Uterus (tissue), 4 donors: ENCODE measurements around the gene NRG3. TPM values are rescaled to one million over a fixed set of nuclear protein-coding genes. Genes with fewer than 3 reads are reported as not detected.
"Not testable (repeated sequence)": the region's sequence is repeated elsewhere in the genome, so short reads cannot be mapped to it uniquely, and the experiment has no call there.

ENCODE experiments used
- DNase-seq, 2 donors: peaks; one replicate each; pipeline ENCODE4 v3.0.0-alpha.2; 2019 to 2020
- H3K27ac ChIP-seq, 2 donors: fragments of 200-600 bp; sonication (generic); 1 replicate in 1 of 2; 2 replicates in 1 of 2; pipeline ENCODE4 v1.5.1; 2016 to 2018
- H3K27me3 ChIP-seq, 2 donors: fragments of 200-600 bp; sonication (generic); one replicate each; pipeline ENCODE4 v1.5.1; 2018 to 2019; ENCODE audit warnings: control low read depth in 1 of 2
- H3K36me3 ChIP-seq, 2 donors: fragments of 200-600 bp; sonication (generic); one replicate each; pipeline ENCODE4 v1.5.1; 2019; ENCODE audit warnings: control low read depth in 1 of 2
- H3K4me1 ChIP-seq, 2 donors: fragments of 200-600 bp; sonication (generic); one replicate each; pipeline ENCODE4 v1.5.1; 2018 to 2019; ENCODE audit warnings: control low read depth in 1 of 2
- H3K4me3 ChIP-seq, 2 donors: fragments of 200-600 bp; sonication (generic); 1 replicate in 1 of 2; 2 replicates in 1 of 2; pipeline ENCODE4 v1.5.1; 2018 to 2019; ENCODE audit warnings: mild to moderate bottlenecking in 1 of 2
- H3K9me3 ChIP-seq, 2 donors: fragments of 200-600 bp; sonication (generic); one replicate each; pipeline ENCODE4 v1.5.1; 2019; ENCODE audit warnings: control low read depth in 1 of 2
- CTCF ChIP-seq, 4 experiments: fragments of 200-600 bp in 2 of 4; fragments of 450-650 bp in 2 of 4; sonication (generic) in 2 of 4; IDR thresholded peaks; one replicate each; pipeline ENCODE4 v1.5.1; 2016 to 2019; ENCODE audit warnings: antibody characterized with exemption in 4 of 4, mild to moderate bottlenecking in 2 of 4, moderate library complexity in 1 of 4
- POLR2A ChIP-seq, 2 donors: fragments of 450-650 bp; IDR thresholded peaks; one replicate each; pipeline ENCODE4 v1.6.1; 2016; ENCODE audit warnings: antibody characterized with exemption in 2 of 2, mild to moderate bottlenecking in 1 of 2, moderate library complexity in 1 of 2
- intact Hi-C: fragments of 100-400 bp; cut with DNase I; formaldehyde crosslinking; loops from one replicate; pipeline ENCODE4 v1.15.1; 2023; ENCODE audit warnings: low total_unique reads
- total RNA-seq, 4 donors: library from RNA; depleted of rRNA in 3 of 4; stranded (reverse); fragments of >200 nt in 3 of 4; gene quantifications; one replicate each; pipeline versions ENCODE4 v1.1.0 to v1.2.4, GENCODE V29; 2014 to 2023
- donor health status: DM: yes; HTN: yes; CAD: no.

Gene NRG3
- total RNA-seq, 4 donors from 2014 or later, result 0.27 to 1.0 TPM; not detected in 2

GRCh38 chr10:82949816-82950575 lies 1075.0 kb downstream of the NRG3 start:
- H3K4me1 ChIP-seq, result no peaks in the 10 kb centered on the region
- intact Hi-C loops, result no loop called here
- no peaks in the 10 kb centered on the region for H3K36me3 ChIP-seq
- TF ChIP-seq POLR2A (IDR thresholded peaks at IDR 0.05), result no peak
- TF ChIP-seq CTCF (IDR thresholded peaks at IDR 0.05), result no peak
- H3K4me3 ChIP-seq, result no peak overlapping the region
- no peak for DNase-seq
- no peaks in the 10 kb centered on the region for H3K27me3 ChIP-seq
- no peaks in the 10 kb centered on the region for H3K9me3 ChIP-seq
- no peak overlapping the region for H3K27ac ChIP-seq

GRCh38 chr10:82953331-82953730 lies 1078.3 kb downstream of the NRG3 start:
- H3K4me3 ChIP-seq, result no peak overlapping the region
- no peaks in the 10 kb centered on the region for H3K27me3 ChIP-seq
- no peaks in the 10 kb centered on the region for H3K36me3 ChIP-seq
- DNase-seq, result no peak
- no peak for TF ChIP-seq POLR2A (IDR thresholded peaks at IDR 0.05)
- TF ChIP-seq CTCF (IDR thresholded peaks at IDR 0.05), result no peak
- intact Hi-C loops, result no loop called here
- H3K9me3 ChIP-seq, result no peaks in the 10 kb centered on the region
- H3K4me1 ChIP-seq, result no peaks in the 10 kb centered on the region
- H3K27ac ChIP-seq, result no peak overlapping the region

GRCh38 chr10:82953909-82954308 lies 1078.9 kb downstream of the NRG3 start:
- Histone ChIP-seq H3K4me3 (no peak overlapping the region), H3K27me3 (no peaks in the 10 kb centered on the region), H3K9me3 (no peaks in the 10 kb centered on the region), H3K27ac (no peak overlapping the region), H3K4me1 (no peaks in the 10 kb centered on the region), H3K36me3 (no peaks in the 10 kb centered on the region)
- DNase-seq, result no peak
- TF ChIP-seq CTCF (IDR thresholded peaks at IDR 0.05), result no peak
- TF ChIP-seq POLR2A (IDR thresholded peaks at IDR 0.05), result no peak
- intact Hi-C loops, result no loop called here

DNA sequence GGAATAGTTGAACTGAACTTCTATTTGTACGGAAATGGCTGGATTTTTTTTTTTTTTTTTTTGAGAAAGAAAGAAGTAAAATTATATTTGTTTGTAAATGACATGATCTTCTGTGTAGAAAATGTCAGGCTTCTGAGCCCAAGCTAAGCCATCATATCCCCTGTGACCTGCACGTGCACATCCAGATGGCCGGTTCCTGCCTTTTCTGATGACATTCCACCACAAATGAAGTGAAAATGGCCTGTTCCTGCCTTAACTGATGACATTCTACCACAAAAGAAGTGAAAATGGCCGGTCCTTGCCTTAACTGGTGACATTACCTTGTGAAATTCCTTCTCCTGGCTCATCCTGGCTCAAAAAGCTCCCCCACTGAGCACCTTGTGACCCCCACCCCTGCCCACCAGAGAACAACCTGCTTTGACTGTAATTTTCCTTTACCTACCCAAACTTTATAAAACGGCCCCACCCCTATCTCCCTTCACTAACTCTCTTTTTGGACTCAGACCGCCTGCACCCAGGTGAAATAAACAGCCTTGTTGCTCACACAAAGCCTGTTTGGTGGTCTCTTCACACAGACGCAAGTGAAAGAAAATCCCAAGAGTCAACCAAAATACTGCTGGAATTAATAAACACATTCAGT lies 1085.5 kb downstream of the NRG3 start:
- H3K4me1 ChIP-seq, H3K27ac ChIP-seq, H3K4me3 ChIP-seq, DNase-seq, H3K9me3 ChIP-seq, H3K27me3 ChIP-seq, intact Hi-C loops, H3K36me3 ChIP-seq: not testable (repeated sequence)

GRCh38 chr10:82961864-82962263 lies 1086.9 kb downstream of the NRG3 start:
- no peaks in the 10 kb centered on the region for H3K36me3 ChIP-seq
- no peak overlapping the region for H3K27ac ChIP-seq
- H3K4me1 ChIP-seq, result no peaks in the 10 kb centered on the region
- no peak for TF ChIP-seq POLR2A (IDR thresholded peaks at IDR 0.05)
- TF ChIP-seq CTCF (IDR thresholded peaks at IDR 0.05), result no peak
- no peaks in the 10 kb centered on the region for H3K27me3 ChIP-seq
- no peak for DNase-seq
- intact Hi-C loops, result no loop called here
- no peak overlapping the region for H3K4me3 ChIP-seq
- no peaks in the 10 kb centered on the region for H3K9me3 ChIP-seq
